ENCODE data around the gene NCOR1.
"Not testable (repeated sequence)": the region's sequence is repeated elsewhere in the genome, so short reads cannot be mapped to it uniquely, and the experiment has no call there.

DNA sequence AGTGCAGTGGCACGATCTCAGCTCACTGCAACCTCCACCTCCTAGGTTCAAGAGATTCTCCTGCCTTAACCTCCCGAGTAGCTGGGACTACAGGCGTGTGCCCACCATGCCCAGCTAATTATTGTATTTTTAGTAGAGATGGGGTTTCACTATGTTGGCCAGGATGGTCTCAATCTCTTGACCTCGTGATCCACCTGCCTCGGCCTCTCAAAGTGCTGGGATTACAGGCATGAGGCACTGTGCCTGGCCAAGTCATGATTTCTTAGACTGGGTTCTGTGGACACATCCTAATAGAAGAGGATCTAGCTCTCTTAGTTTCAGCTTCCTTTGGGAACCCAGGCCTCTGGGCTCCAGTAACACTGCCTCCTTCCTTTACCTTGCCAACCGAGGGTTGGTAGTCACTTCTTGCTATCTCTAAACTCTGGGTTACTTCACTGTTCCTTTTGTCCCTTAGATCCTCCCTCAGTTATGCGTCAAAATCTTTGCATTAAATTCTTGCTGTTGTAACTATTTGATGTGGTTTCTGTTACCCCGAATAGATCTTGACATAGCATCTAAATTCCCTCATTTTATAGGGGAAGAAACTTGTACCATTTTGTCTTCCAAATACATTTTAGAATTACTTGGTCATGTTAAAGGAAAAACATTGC lies 14.7 kb upstream of the NCOR1 start:
- TF ChIP-seq FOXK2 (IDR thresholded peaks at IDR 0.05); ZNF782 (CRISPR knock-in tag; IDR thresholded peaks at IDR 0.05; ENCODE audit: borderline replicate concordance); ZNF629 (CRISPR knock-in tag; conservative IDR thresholded peaks at IDR 0.05); TSC22D2 (CRISPR knock-in tag; IDR thresholded peaks at IDR 0.05; ENCODE audit: borderline replicate concordance); XRCC5 (optimal IDR thresholded peaks at IDR 0.05; ENCODE audit: low read length); ZNF589 (CRISPR knock-in tag; conservative IDR thresholded peaks at IDR 0.05); FOXA1 (IDR thresholded peaks at IDR 0.05); FOXA1 (CRISPR knock-in tag; IDR thresholded peaks at IDR 0.05); FOXM1 (CRISPR knock-in tag; IDR thresholded peaks at IDR 0.05); ZNF335 (CRISPR knock-in tag; IDR thresholded peaks at IDR 0.05); NR2F1 (CRISPR knock-in tag; IDR thresholded peaks at IDR 0.05); IRF2 (CRISPR knock-in tag; IDR thresholded peaks at IDR 0.05): not testable (repeated sequence)
- TF ChIP-seq, protein P1, sequence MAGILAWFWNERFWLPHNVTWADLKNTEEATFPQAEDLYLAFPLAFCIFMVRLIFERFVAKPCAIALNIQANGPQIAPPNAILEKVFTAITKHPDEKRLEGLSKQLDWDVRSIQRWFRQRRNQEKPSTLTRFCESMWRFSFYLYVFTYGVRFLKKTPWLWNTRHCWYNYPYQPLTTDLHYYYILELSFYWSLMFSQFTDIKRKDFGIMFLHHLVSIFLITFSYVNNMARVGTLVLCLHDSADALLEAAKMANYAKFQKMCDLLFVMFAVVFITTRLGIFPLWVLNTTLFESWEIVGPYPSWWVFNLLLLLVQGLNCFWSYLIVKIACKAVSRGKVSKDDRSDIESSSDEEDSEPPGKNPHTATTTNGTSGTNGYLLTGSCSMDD (CRISPR knock-in tag; IDR thresholded peaks at IDR 0.05): not testable (repeated sequence)
- TF ChIP-seq, protein P2, sequence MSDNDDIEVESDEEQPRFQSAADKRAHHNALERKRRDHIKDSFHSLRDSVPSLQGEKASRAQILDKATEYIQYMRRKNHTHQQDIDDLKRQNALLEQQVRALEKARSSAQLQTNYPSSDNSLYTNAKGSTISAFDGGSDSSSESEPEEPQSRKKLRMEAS (IDR thresholded peaks at IDR 0.05): not testable (repeated sequence)
- TF ChIP-seq, protein P3, sequence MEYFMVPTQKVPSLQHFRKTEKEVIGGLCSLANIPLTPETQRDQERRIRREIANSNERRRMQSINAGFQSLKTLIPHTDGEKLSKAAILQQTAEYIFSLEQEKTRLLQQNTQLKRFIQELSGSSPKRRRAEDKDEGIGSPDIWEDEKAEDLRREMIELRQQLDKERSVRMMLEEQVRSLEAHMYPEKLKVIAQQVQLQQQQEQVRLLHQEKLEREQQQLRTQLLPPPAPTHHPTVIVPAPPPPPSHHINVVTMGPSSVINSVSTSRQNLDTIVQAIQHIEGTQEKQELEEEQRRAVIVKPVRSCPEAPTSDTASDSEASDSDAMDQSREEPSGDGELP (IDR thresholded peaks at IDR 0.05; ENCODE audit: borderline replicate concordance, low read depth): not testable (repeated sequence)
